Liver (tissue), 9 donors: Measurements from ENCODE around the gene HOXB3. TPM values are rescaled to one million over a fixed set of nuclear protein-coding genes. Genes with fewer than 3 reads are reported as not detected.

ENCODE experiments used
- DNase-seq: peaks from one replicate; pipeline ENCODE4 v3.0.0-alpha.2; 2017; ENCODE audit warnings: low spot score
- H3K27ac ChIP-seq, 2 donors: one replicate each; pipeline ENCODE4 v1.7.0; 2013; ENCODE audit warnings: inconsistent platforms in 2 of 2, low read length in 2 of 2, control low read depth in 1 of 2, low read depth in 1 of 2, mild to moderate bottlenecking in 1 of 2
- H3K27me3 ChIP-seq, 4 donors: one replicate each; pipeline versions ENCODE4 v1.6.1 to v1.7.0; 2013; ENCODE audit warnings: low read length in 3 of 4, inconsistent platforms in 1 of 4, mild to moderate bottlenecking in 1 of 4, moderate library complexity in 1 of 4; ENCODE audit not compliant: control insufficient read depth in 4 of 4, insufficient read depth in 4 of 4
- H3K36me3 ChIP-seq, 4 donors: one replicate each; pipeline versions ENCODE4 v1.6.1 to v1.7.0; 2013; ENCODE audit warnings: low read length in 3 of 4, mild to moderate bottlenecking in 3 of 4, low read depth in 1 of 4, moderate library complexity in 1 of 4; ENCODE audit not compliant: control insufficient read depth in 4 of 4, insufficient read depth in 3 of 4
- H3K4me1 ChIP-seq, 4 donors: one replicate each; pipeline versions ENCODE4 v1.6.1 to v1.7.0; 2013; ENCODE audit warnings: low read length in 3 of 4, mild to moderate bottlenecking in 3 of 4, moderate library complexity in 1 of 4; ENCODE audit not compliant: control insufficient read depth in 4 of 4, insufficient read depth in 4 of 4
- H3K4me3 ChIP-seq, 3 donors: one replicate each; pipeline versions ENCODE4 v1.6.1 to v1.7.0; 2013; ENCODE audit warnings: low read length in 3 of 3, control low read depth in 1 of 3, low read depth in 1 of 3, mild to moderate bottlenecking in 1 of 3
- H3K9ac ChIP-seq, 2 donors: one replicate each; pipeline ENCODE4 v1.7.0; 2013; ENCODE audit warnings: low read length in 2 of 2, mild to moderate bottlenecking in 2 of 2, moderate library complexity in 2 of 2, control low read depth in 1 of 2, low read depth in 1 of 2
- H3K9me3 ChIP-seq, 4 donors: one replicate each; pipeline versions ENCODE4 v1.6.1 to v1.7.0; 2013; ENCODE audit warnings: low read length in 3 of 4; ENCODE audit not compliant: control insufficient read depth in 4 of 4
- ATF3 ChIP-seq: IDR thresholded peaks from 2 replicates; pipeline ENCODE4 v1.6.1; 2016; ENCODE audit warnings: antibody characterized with exemption
- CTCF ChIP-seq: fragments of 150-350 bp; IDR thresholded peaks from 2 replicates; pipeline ENCODE4 v1.5.1; 2017; ENCODE audit warnings: improper control_type of control experiment, low read depth, low read length; ENCODE audit not compliant: missing input control
- FOXA1 ChIP-seq: IDR thresholded peaks from 2 replicates; pipeline ENCODE4 v1.6.1; 2016; ENCODE audit warnings: antibody characterized with exemption
- FOXA2 ChIP-seq: IDR thresholded peaks from 2 replicates; pipeline ENCODE4 v1.6.1; 2016; ENCODE audit warnings: antibody characterized with exemption
- GABPA ChIP-seq, 2 donors: IDR thresholded peaks in 1 of 2; conservative IDR thresholded peaks in 1 of 2; 2 replicates each; pipeline ENCODE4 v1.6.1; 2016; ENCODE audit warnings: antibody characterized with exemption in 2 of 2, mild to moderate bottlenecking in 1 of 2, moderate library complexity in 1 of 2
- HNF4A ChIP-seq, 2 donors: conservative IDR thresholded peaks; 2 replicates each; pipeline ENCODE4 v1.6.1; 2016; ENCODE audit warnings: antibody characterized with exemption in 2 of 2, mild to moderate bottlenecking in 2 of 2
- HNF4G ChIP-seq: IDR thresholded peaks from 2 replicates; pipeline ENCODE4 v1.6.1; 2016; ENCODE audit warnings: antibody characterized with exemption
- JUND ChIP-seq, 2 donors: IDR thresholded peaks; 2 replicates each; pipeline ENCODE4 v1.6.1; 2016; ENCODE audit warnings: antibody characterized with exemption in 2 of 2
- MAX ChIP-seq: IDR thresholded peaks from 2 replicates; pipeline ENCODE4 v1.6.1; 2016; ENCODE audit warnings: antibody characterized with exemption
- NR2F2 ChIP-seq: IDR thresholded peaks from 2 replicates; pipeline ENCODE4 v1.6.1; 2016; ENCODE audit warnings: antibody characterized with exemption
- RAD21 ChIP-seq, 2 donors: IDR thresholded peaks; 2 replicates each; pipeline ENCODE4 v1.6.1; 2016; ENCODE audit warnings: antibody characterized with exemption in 2 of 2, mild to moderate bottlenecking in 2 of 2
- RXRA ChIP-seq, 2 donors: IDR thresholded peaks; 2 replicates each; pipeline ENCODE4 v1.6.1; 2017 to 2018; ENCODE audit warnings: antibody characterized with exemption in 2 of 2, mild to moderate bottlenecking in 1 of 2
- SP1 ChIP-seq: IDR thresholded peaks from 2 replicates; pipeline ENCODE4 v1.6.1; 2018; ENCODE audit warnings: antibody characterized with exemption, mild to moderate bottlenecking
- TAF1 ChIP-seq: conservative IDR thresholded peaks from 2 replicates; pipeline ENCODE4 v1.6.1; 2016; ENCODE audit warnings: antibody characterized with exemption, mild to moderate bottlenecking
- YY1 ChIP-seq: IDR thresholded peaks from 2 replicates; pipeline ENCODE4 v1.6.1; 2016; ENCODE audit warnings: antibody characterized with exemption, mild to moderate bottlenecking
- ZBTB33 ChIP-seq: IDR thresholded peaks from 2 replicates; pipeline ENCODE4 v1.6.1; 2016; ENCODE audit warnings: antibody characterized with exemption
- WGBS: extraction: QIAGEN DNeasy Blood & Tissue Kit; methylation state at CpG from one replicate; pipeline ENCODE4 v1.1.7; 2013; 5-methylcytosine and 5-hydroxymethylcytosine counted together
- polyA plus RNA-seq, 2 donors: library from polyadenylated mRNA; stranded (reverse) in 1 of 2; unstranded in 1 of 2; fragments of 200-250 nt in 1 of 2; fragments of >200 nt in 1 of 2; fragmentation: Nextera tagmentation in 1 of 2; extraction: Ambion mirVana in 1 of 2; gene quantifications; one replicate each; pipeline versions ENCODE4 v1.2.1 to v1.2.3, GENCODE V29; 2013 to 2015
- total RNA-seq, 2 donors: library from RNA; depleted of rRNA; stranded (reverse); fragments of >200 nt; gene quantifications; one replicate each; pipeline ENCODE4 v1.2.3, GENCODE V29; 2014
- TF ChIP-seq, protein P1 (sequence below): IDR thresholded peaks from 2 replicates; pipeline ENCODE4 v1.6.1; 2016; ENCODE audit warnings: antibody characterized with exemption, mild to moderate bottlenecking
- donor health status: healthy.
- donor health status: healthy.
- donor health status: healthy.
- donor health status: healthy.
- donor health status: healthy.

The HOXB3 gene
- total and polyA plus RNA-seq, 4 donors, result 0.75 to 2.2 (median 1.2) TPM

DNA sequence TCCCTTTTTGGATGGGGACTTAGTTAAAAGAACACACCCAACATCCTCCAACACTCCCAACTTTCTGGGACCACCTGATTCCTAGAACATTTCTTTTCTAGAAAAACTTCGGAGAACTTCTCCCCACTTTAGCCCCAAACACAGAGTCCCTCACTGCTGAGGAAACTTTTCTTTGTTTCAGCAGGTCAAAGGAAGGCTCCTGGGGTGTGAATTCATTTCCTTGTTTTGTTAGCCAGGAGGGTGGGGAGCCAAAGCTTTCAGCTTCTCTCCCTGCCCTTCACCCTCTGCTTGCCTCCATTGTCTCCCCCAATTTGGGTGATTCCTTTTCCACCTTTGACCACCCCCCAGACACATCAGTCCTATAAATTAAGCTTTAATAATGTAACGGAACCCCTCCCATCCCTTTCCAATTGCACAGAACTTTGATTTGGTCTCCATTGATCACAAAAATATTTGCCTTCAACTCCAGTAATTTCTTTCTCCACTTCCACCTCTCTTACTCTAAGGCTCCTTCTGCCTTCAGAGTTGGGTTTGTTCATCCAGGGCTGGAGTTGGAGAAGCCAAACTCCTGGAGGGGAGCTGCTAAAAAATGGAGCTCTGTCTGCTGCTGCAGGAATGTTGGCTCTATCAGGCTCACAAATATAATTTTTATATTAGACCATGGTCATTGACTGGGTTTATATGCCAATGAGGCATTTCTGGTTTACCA, 22.2 kb downstream of the HOXB3 start:
- Histone ChIP-seq H3K27ac (no peak overlapping the region), H3K4me3 (no peak overlapping the region), H3K9ac (no peak overlapping the region), H3K4me1 (peaks cover 0 to 2% (median 0%) of the 10 kb centered on the region in 4 donors), H3K27me3 (peaks cover 0 to 36% (median 11%) of the 10 kb centered on the region in 4 donors), H3K9me3 (no peaks in the 10 kb centered on the region), H3K36me3 (no peaks in the 10 kb centered on the region)
- WGBS, result 21% methylated on average over 2 of the region's 2 CpGs
- DNase-seq, result no peak
- no peak for TF ChIP-seq ATF3
- TF ChIP-seq HNF4G, result no peak
- no peak for TF ChIP-seq CTCF
- no peak for TF ChIP-seq NR2F2
- no peak for TF ChIP-seq FOXA2
- no peak for TF ChIP-seq SP1
- no peak for TF ChIP-seq RXRA (IDR thresholded peaks at IDR 0.05)
- no peak for TF ChIP-seq GABPA (IDR thresholded peaks at IDR 0.05 in 1 of 2, conservative IDR thresholded peaks at IDR 0.05 in 1 of 2)
- no peak for TF ChIP-seq TAF1
- no peak for TF ChIP-seq MAX
- no peak for TF ChIP-seq RAD21 (IDR thresholded peaks at IDR 0.05)
- TF ChIP-seq, protein P1, sequence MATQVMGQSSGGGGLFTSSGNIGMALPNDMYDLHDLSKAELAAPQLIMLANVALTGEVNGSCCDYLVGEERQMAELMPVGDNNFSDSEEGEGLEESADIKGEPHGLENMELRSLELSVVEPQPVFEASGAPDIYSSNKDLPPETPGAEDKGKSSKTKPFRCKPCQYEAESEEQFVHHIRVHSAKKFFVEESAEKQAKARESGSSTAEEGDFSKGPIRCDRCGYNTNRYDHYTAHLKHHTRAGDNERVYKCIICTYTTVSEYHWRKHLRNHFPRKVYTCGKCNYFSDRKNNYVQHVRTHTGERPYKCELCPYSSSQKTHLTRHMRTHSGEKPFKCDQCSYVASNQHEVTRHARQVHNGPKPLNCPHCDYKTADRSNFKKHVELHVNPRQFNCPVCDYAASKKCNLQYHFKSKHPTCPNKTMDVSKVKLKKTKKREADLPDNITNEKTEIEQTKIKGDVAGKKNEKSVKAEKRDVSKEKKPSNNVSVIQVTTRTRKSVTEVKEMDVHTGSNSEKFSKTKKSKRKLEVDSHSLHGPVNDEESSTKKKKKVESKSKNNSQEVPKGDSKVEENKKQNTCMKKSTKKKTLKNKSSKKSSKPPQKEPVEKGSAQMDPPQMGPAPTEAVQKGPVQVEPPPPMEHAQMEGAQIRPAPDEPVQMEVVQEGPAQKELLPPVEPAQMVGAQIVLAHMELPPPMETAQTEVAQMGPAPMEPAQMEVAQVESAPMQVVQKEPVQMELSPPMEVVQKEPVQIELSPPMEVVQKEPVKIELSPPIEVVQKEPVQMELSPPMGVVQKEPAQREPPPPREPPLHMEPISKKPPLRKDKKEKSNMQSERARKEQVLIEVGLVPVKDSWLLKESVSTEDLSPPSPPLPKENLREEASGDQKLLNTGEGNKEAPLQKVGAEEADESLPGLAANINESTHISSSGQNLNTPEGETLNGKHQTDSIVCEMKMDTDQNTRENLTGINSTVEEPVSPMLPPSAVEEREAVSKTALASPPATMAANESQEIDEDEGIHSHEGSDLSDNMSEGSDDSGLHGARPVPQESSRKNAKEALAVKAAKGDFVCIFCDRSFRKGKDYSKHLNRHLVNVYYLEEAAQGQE, result no peak
- TF ChIP-seq JUND (IDR thresholded peaks at IDR 0.05), result no peak
- TF ChIP-seq ZBTB33, result no peak

GRCh38 chr17:48567209-48567608, 22.8 kb downstream of the HOXB3 start:
- no peaks in the 10 kb centered on the region for H3K9me3 ChIP-seq
- no peak overlapping the region for H3K4me3 ChIP-seq
- H3K4me1 ChIP-seq, result peaks cover 0 to 2% (median 0%) of the 10 kb centered on the region in 4 donors
- H3K27ac ChIP-seq, result no peak overlapping the region
- DNase-seq, result no peak
- no peaks in the 10 kb centered on the region for H3K36me3 ChIP-seq
- no peak overlapping the region for H3K9ac ChIP-seq
- H3K27me3 ChIP-seq, result peaks cover 0 to 33% (median 11%) of the 10 kb centered on the region in 4 donors
- WGBS, result 27% methylated on average over 6 of the region's 6 CpGs
- TF ChIP-seq FOXA2, result no peak
- TF ChIP-seq ATF3, result no peak
- TF ChIP-seq HNF4A (conservative IDR thresholded peaks at IDR 0.05), result no peak
- no peak for TF ChIP-seq RXRA (IDR thresholded peaks at IDR 0.05)
- TF ChIP-seq FOXA1, result no peak
- TF ChIP-seq ZBTB33, result no peak
- TF ChIP-seq TAF1, result no peak
- no peak for TF ChIP-seq SP1
- TF ChIP-seq YY1, result no peak
- no peak for TF ChIP-seq CTCF
- TF ChIP-seq JUND (IDR thresholded peaks at IDR 0.05), result no peak
